Hematopoietic multipotent progenitor cell treated with erythropoietin and hydrocortisone succinate and interleukin-3 and kit ligand, for 6 days (in vitro differentiated cells): Measurements from ENCODE around the gene CCDC154.

ENCODE experiments used
- DNase-seq: peaks from one replicate; pipeline ENCODE4 v3.0.0-alpha.2; 2015

CCDC154 gene

GRCh38 chr16:1435921-1436697 is 8.2 kb downstream of the CCDC154 start:
- DNase-seq, result no peak

- no peak for DNase-seq
These were observed 9.4 kb downstream of the CCDC154 start for GRCh38 chr16:1434644-1435592.

GRCh38 chr16:1433756-1434155 is 10.6 kb downstream of the CCDC154 start:
- DNase-seq, result no peak

GRCh38 chr16:1433263-1433560 is 11.1 kb downstream of the CCDC154 start:
- DNase-seq, result no peak

- DNase-seq, result no peak
These were observed 11.7 kb downstream of the CCDC154 start for GRCh38 chr16:1432388-1433262.

GRCh38 chr16:1431497-1432270 is 12.7 kb downstream of the CCDC154 start:
- DNase-seq, result no peak

- DNase-seq, result no peak
These were observed 13.4 kb downstream of the CCDC154 start, which contains the start of gene PERCC1 for GRCh38 chr16:1430759-1431496. PERCC1 (plus strand) TSS chr16:1431078; CDS start chr16:1432594, 1,516 bp downstream.

GRCh38 chr16:1430214-1430758 is 14.1 kb downstream of the CCDC154 start:
- DNase-seq, result no peak

- no peak for DNase-seq
These were observed 14.7 kb downstream of the CCDC154 start for GRCh38 chr16:1429631-1430030.

- DNase-seq, result no peak
These were observed 15.3 kb downstream of the CCDC154 start for GRCh38 chr16:1429012-1429411.

GRCh38 chr16:1428511-1428910 is 15.8 kb downstream of the CCDC154 start:
- peak; percentile 74 for DNase-seq

GRCh38 chr16:1427473-1428461 is 16.6 kb downstream of the CCDC154 start:
- no peak for DNase-seq

- peak; percentile 60 for DNase-seq
These were observed 17.5 kb downstream of the CCDC154 start for GRCh38 chr16:1426734-1427471.

GRCh38 chr16:1425616-1426370 is 18.6 kb downstream of the CCDC154 start:
- no peak for DNase-seq

- DNase-seq, result no peak
These were observed 20.3 kb downstream of the CCDC154 start for GRCh38 chr16:1424028-1424427.

GRCh38 chr16:1422076-1422475 is 22.3 kb downstream of the CCDC154 start:
- no peak for DNase-seq

- DNase-seq, result no peak
These were observed 24.2 kb downstream of the CCDC154 start for GRCh38 chr16:1420111-1420539.

- DNase-seq, result no peak
These were observed 27.8 kb downstream of the CCDC154 start for GRCh38 chr16:1416521-1416941.
